HG03139 (cell line): ENCODE measurements around the gene PRR5L.

Experiments used
- ATAC-seq: cut with Tn5 transposase; IDR thresholded peaks from one replicate; pipeline ENCODE4 v1.9.1; 2021; ENCODE audit not compliant: unreplicated experiment

The PRR5L gene

DNA sequence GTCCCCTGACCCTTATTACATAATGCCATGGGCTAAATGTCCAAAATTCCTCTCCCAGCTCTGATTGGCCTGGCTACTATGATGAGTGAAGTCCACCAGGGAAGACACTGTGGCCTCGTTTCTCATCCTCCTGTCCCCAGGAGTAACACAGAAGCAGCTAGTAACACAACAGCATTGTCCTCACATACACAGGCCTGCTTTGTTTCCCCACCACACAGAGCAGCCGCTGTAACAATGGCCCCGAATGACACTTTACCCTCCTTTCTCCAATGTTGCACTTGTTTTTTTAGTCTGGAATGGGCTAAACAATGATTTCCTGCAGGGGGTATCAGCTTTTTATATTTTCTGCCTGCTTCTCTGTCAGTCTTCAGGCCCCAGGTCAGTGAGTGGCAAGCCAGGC is at the start of gene PRR5L:
PRR5L (plus strand) TSS at position 363 of the 400 bp plus-strand sequence. CDS start 104,834 bp downstream, outside the sequence.
- ATAC-seq: no peak

DNA sequence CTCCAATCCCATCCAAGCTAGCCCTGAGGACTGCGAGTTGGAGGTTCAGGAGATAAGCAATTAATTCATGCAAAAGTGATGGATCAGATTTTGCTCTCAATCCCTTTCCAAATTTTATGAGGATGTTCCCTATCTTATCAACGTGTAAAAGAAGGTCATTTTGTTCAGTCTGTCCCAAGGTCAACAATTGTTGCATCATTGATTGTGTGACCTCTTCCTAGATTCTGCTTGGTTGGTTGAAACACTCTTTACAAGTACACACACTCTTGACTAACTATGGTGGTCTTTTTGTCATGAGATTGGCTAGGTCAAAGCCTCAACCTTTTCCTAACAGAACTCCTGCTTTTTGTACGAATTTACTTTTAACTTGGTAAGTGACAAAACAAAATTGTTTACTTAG is 48.6 kb upstream of the PRR5L start:
- no peak for ATAC-seq

GRCh38 chr11:36248436-36248835 is 47.7 kb upstream of the PRR5L start:
- no peak for ATAC-seq

GRCh38 chr11:36249246-36249645 is 46.8 kb upstream of the PRR5L start:
- no peak for ATAC-seq

GRCh38 chr11:36251823-36252222 is 44.3 kb upstream of the PRR5L start:
- no peak for ATAC-seq

DNA sequence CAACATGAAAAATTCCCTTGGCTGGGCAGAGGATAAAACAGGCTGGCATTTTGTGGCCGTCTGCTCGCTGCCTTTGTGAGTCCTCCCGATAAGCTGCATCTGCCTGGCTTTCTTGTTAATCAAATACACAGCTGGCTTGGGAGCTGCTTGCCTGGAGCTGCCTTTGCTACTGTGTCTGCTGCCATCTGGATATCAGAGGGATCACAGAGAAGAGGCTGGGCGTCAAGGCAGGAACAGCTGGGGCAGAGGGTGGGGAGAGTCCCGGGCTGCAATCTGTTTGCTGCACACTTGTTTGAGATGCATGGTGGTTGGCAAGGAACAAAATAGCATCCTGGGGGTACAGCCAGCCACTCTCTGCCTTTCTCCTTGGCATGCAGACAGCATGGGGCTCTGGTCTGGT is 42.9 kb upstream of the PRR5L start:
- ATAC-seq: no peak

DNA sequence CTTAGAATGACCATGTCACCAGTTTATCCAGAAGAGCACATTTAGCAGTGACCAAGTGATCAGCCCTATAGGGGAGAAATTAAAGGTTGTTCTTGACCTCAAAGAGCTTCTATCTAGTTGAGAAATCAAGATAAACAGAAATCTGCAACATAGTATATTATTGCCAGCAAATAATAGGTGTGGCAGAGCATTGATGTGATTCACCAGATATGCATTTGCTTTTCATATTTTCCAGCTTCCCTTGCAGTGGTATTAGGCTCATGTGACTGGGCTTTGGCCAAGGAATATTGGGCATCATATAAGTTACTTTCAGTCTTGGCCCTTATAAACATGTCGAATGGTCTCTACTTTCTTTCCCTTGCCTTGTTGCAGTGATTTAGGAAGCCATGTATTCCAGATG is 41.4 kb upstream of the PRR5L start:
- ATAC-seq: no peak

DNA sequence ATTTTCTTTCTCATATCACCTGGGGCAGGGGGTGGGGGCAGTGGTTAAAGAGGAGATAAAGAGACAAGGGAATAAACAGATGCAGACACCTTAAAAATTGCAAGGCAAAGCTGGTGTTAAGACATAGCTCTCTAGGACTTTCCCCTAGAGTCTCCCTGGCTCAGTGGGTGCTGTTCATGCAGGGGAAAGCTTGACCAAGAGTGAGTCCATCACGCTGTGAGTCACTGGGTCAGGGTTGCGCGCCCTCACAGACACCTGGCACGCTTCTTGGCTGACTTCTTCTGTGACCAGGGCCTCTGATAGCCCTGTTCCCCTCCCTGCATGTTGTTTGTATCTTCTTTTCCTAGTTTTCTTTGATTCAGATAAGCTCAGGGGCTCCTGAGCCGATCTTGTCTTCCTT is 38.7 kb upstream of the PRR5L start:
- ATAC-seq: no peak

DNA sequence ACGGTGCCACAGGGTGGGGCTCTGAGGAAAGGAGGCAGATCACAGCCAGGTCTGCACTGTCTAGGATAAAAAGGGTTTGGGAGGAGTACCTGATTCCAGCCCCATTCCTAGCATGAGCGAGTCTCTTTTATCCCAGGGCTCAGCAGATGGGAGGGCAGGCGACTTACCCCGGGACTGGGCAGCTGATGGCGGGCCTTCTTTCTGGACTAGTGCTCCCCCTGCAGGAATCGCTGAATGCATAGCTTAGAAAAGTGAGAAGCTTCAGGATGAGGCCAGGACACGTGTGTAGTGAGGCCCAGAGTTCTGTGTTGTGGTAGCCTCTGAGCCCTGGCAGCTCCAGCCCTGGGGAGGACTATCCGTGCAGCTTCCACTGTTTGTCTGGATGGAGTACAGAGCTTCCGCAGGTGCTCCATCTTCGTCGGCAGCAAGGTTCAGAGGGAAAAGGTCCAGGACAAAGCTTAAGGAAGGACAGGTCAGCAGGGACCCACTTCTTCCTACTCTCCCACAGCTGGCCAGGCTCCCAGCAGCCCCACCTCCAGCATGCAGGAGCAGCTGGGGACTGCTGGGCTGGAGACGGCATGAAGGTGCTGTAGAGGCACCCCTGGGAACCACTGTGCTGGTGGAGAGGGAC is 37.2 kb upstream of the PRR5L start:
- ATAC-seq: no peak

DNA sequence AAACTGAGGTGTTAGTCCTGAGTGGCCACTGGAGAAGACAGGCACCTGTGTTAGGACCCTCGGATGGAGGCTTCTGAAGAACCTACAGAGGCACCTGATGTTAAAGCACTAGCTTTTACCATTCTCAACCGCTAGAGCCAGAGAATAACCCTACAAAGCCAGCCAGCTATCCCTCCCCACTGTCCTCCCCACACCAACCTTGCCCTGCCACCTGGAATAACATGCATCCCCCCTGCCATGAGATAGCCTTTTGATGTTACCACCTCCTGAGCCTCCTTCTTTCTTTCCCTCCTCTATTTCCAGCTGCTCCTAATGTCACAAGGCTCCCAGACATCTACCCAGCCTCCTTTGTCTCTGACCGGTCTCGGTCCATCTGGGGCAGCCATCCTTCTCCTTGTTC is 35.0 kb upstream of the PRR5L start:
- no peak for ATAC-seq

DNA sequence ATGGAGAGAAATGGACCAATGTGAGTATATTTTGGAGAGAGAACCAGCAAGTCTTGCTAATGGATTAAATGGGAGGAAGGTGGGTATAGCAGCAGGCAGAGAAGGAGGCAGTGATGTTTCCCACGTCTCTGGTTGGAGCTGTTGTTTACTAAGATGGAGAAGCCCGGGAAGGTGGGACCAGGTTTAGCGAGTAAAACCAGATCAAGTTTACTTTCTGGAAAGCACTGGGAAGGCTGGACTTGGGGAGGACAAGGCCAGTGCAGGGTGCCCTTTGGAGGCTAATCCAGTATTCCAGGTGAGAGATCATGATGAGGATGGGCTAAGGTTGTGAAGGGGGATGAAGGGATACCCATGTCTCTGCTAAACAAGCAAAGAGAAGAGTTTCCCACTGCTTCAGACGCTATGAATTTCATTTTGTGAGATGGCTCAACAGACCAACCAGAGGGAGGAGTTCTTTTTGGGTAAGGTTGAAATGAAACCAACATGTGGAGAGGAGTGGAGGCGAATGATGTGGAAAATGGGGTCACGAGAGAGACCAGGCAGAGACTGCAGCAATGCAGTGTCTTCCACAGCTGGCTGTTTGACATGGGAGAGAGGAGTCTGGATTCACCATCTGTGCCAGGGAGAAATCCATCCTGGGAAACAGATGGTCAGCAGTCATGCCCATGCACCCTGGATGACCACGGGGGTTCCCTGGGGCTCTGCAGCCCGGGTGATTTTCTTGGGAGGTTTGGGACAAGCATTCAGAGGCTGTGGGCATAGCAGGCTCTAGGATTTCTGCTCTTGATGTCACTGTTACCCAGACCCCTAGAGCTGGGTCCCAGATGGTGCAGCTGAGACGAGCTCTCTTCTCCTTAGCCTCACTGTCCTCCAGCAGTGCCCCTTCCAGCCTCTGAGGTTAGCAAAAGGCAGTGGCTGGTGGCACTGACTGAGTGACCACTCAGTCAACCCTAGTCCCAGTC is 31.8 kb upstream of the PRR5L start:
- ATAC-seq: no peak

DNA sequence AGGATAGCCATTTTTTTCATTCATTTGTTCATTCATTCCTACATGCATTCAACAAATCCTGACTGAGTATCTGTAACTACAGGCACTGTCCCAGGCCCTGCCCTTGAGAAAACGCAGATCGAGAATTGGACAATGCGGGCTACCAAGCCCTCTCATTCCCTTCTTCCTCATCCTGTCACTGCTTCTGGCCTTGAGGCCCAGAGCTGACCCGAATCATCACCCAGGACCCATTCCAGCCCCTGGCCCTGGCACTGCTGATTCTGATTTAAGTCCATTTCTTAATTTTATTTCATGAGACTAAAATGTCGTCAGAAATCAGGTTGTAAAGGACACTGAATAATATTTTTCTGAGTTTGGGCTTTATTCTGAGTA is 31.1 kb upstream of the PRR5L start:
- no peak for ATAC-seq

GRCh38 chr11:36265793-36266628 is 30.1 kb upstream of the PRR5L start:
- ATAC-seq: no peak

GRCh38 chr11:36266767-36267166 is 29.3 kb upstream of the PRR5L start:
- no peak for ATAC-seq

- no peak for ATAC-seq
Observed at GRCh38 chr11:36268337-36268985, 27.6 kb upstream of the PRR5L start.

DNA sequence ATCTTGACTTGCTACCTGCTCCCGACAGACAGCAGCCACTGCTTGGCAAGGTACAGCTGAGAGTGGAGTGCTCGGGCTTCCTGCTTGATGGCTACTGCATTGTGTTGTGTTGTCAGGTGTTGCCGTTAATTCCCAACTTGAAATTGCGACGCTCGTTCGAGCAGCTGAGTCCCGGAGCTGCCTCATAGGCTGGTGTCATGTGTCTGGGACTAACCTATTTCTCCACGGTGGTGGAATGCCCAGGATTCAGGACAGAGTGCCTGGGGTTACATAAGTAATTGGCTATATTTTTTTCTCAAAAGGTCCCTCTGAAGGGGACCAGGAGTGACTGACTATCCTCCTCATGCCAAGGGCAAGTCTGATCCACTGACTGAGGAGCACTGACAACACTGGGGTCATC is 25.4 kb upstream of the PRR5L start:
- no peak for ATAC-seq

DNA sequence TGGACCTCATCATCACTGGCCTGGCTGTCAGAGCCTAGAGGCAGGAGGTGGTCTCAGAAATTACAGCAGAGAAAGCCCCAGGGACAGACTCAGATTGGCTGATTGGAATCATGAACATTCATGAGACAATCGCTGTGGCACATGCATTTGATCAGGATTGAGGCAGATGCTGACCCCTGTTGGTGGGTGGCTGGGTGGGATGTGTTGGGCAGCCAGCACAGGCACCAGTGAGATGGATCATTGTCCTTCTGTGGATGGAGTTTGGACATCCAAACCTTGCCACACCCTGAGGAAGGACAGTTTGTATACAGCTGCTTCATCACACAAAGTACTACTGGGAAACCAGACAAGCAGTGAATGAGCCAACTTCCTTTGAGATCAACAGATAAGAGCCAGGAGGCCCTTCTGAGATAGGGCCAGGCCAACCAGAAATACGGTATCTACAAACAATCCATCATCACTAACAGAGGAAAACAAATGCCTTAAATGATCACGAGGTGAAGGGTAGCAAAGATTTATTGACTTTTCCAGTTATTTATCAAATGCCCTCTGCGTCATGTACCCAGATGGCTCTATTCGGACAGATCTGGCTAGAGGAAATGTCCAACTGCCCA is 24.2 kb upstream of the PRR5L start:
- ATAC-seq: no peak

DNA sequence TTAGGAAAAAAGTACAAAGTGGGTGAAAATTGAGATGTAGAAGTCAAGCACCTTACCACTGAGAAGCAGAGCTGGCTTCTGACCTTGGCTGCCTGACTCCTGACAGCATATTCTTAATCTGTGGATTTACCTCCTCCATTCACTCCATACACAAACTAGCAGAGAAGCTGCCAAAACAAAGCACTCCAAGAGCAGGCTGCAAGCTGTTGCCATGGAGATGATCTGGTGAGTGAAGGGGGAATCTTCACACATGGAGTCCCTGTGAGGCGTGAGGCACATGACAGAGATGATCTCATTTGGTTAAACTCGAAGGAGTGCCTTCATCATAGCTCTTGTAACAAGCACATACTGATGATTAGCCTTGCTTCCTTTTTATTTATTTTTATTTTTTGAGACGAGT is 23.0 kb upstream of the PRR5L start:
- ATAC-seq: no peak

- no peak for ATAC-seq
Observed at GRCh38 chr11:36274414-36274813, 21.7 kb upstream of the PRR5L start.

GRCh38 chr11:36278531-36279282 is 17.4 kb upstream of the PRR5L start:
- ATAC-seq: no peak
